DND-41 (cell line): ENCODE measurements around the gene RCBTB1.

ENCODE experiments used
- EZH2 ChIP-seq: IDR thresholded peaks from 3 replicates; pipeline ENCODE4 v1.6.1; 2012; ENCODE audit warnings: borderline replicate concordance, low read depth, mild to moderate bottlenecking, moderate library complexity, low read length, inconsistent platforms; ENCODE audit not compliant: severe bottlenecking
- TF ChIP-seq, protein P1 (sequence below): IDR thresholded peaks from 2 replicates; pipeline ENCODE4 v1.5.1; 2012; ENCODE audit warnings: borderline replicate concordance, low read length, moderate library complexity, mild to moderate bottlenecking; ENCODE audit not compliant: poor library complexity, severe bottlenecking; ENCODE audit errors: extremely low read depth

DNA sequence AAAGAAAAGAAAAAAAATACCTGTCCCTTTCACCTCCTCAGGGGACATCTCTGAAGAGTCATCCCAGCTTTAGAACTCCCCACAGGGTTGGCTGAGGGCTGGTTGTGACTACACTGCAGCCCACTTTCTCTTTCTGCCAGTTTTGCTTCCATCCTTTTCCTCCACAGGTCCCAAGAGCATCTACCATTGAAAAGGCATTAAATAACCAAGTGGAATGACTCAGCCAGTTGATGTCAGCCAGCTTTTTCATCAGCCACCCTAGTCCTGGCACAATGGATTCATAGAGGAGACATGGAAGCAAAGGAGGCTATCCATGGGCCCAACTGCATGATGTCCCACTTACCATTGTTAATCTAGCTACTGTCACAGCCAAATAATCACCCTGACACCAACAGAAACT lies 9.2 kb upstream of the RCBTB1 start:
- TF ChIP-seq, protein P1, sequence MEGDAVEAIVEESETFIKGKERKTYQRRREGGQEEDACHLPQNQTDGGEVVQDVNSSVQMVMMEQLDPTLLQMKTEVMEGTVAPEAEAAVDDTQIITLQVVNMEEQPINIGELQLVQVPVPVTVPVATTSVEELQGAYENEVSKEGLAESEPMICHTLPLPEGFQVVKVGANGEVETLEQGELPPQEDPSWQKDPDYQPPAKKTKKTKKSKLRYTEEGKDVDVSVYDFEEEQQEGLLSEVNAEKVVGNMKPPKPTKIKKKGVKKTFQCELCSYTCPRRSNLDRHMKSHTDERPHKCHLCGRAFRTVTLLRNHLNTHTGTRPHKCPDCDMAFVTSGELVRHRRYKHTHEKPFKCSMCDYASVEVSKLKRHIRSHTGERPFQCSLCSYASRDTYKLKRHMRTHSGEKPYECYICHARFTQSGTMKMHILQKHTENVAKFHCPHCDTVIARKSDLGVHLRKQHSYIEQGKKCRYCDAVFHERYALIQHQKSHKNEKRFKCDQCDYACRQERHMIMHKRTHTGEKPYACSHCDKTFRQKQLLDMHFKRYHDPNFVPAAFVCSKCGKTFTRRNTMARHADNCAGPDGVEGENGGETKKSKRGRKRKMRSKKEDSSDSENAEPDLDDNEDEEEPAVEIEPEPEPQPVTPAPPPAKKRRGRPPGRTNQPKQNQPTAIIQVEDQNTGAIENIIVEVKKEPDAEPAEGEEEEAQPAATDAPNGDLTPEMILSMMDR = no peak
- TF ChIP-seq EZH2 = no peak
